ENCODE data around the gene RXFP1.

RXFP1 gene

GRCh38 chr4:158572608-158573007, 50.9 kb downstream of the RXFP1 start:
- Histone ChIP-seq H3K9me3 (ENCODE audit: insufficient read depth, low read depth, low read length) (no peaks in the 10 kb centered on the region), H3F3A (ENCODE audit: low read depth) (no peaks in the 10 kb centered on the region), H3K9me2 (replicated peaks; ENCODE audit: low read depth, low read length) (no peaks in the 10 kb centered on the region), H3K9ac (ENCODE audit: low read depth, low read length, poor library complexity, severe bottlenecking) (no peak overlapping the region), H3K4me1 (ENCODE audit: insufficient read depth, low read length, poor library complexity, severe bottlenecking) (no peaks in the 10 kb centered on the region), H3K36me3 (ENCODE audit: insufficient read depth, low read length) (no peaks in the 10 kb centered on the region), H3K4me2 (ENCODE audit: low read depth, low read length, poor library complexity, severe bottlenecking) (no peak overlapping the region), H3K79me2 (ENCODE audit: insufficient read depth, low read length) (no peaks in the 10 kb centered on the region), H3K4me3 (ENCODE audit: low read length, poor library complexity, severe bottlenecking) (no peak overlapping the region), H4K20me1 (ENCODE audit: insufficient read depth, low read length, poor library complexity, severe bottlenecking) (no peaks in the 10 kb centered on the region), H3K27me3 (ENCODE audit: insufficient read depth, low read length, poor library complexity, severe bottlenecking) (no peaks in the 10 kb centered on the region), H2AFZ (ENCODE audit: low read length) (no peak overlapping the region)
- TF ChIP-seq EZH2phosphoT487 (IDR thresholded peaks at IDR 0.05; ENCODE audit: borderline replicate concordance) (no peak), CTCF (conservative IDR thresholded peaks at IDR 0.05; ENCODE audit: low read length) (no peak)

DNA sequence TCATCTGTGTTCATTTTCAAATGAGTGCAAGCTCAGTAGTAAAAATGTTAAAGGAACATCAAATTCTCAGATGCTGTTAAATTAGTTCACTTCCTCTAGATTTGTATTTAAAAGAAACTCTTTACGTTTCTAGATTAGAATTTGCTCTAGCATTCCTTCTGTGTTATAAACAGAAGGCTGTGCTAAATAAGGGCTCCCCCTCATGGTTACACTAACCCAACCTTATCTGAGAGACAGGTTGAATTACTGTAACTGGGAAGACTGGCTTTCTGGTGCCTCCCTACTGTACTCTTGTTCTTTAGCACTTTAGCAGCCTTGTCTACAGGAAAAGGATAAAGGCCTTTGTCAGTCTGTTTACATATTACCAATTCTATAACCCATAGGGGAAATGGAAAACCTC, 56.8 kb downstream of the RXFP1 start:
- Histone ChIP-seq H3K36me3 (ENCODE audit: insufficient read depth, low read length) (no peaks in the 10 kb centered on the region), H4K20me1 (ENCODE audit: insufficient read depth, low read length, poor library complexity, severe bottlenecking) (no peaks in the 10 kb centered on the region), H3K9me2 (replicated peaks; ENCODE audit: low read depth, low read length) (no peaks in the 10 kb centered on the region), H3K4me2 (ENCODE audit: low read depth, low read length, poor library complexity, severe bottlenecking) (no peak overlapping the region), H3K4me1 (ENCODE audit: insufficient read depth, low read length, poor library complexity, severe bottlenecking) (no peaks in the 10 kb centered on the region), H3K4me3 (ENCODE audit: low read length, poor library complexity, severe bottlenecking) (no peak overlapping the region), H3F3A (ENCODE audit: low read depth) (no peaks in the 10 kb centered on the region), H3K9me3 (ENCODE audit: insufficient read depth, low read depth, low read length) (no peaks in the 10 kb centered on the region), H3K27me3 (ENCODE audit: insufficient read depth, low read length, poor library complexity, severe bottlenecking) (no peaks in the 10 kb centered on the region), H2AFZ (ENCODE audit: low read length) (peak overlapping the region; percentile 24; the same call in 1 of the 2 replicates), H3K9ac (ENCODE audit: low read depth, low read length, poor library complexity, severe bottlenecking) (no peak overlapping the region), H3K79me2 (ENCODE audit: insufficient read depth, low read length) (no peaks in the 10 kb centered on the region)
- TF ChIP-seq CTCF (conservative IDR thresholded peaks at IDR 0.05; ENCODE audit: low read length) (peak; percentile 49), EZH2phosphoT487 (IDR thresholded peaks at IDR 0.05; ENCODE audit: borderline replicate concordance) (no peak)

- no peak overlapping the region for H3K4me2 ChIP-seq (ENCODE audit: low read depth, low read length, poor library complexity, severe bottlenecking)
- no peak for TF ChIP-seq CTCF (conservative IDR thresholded peaks at IDR 0.05; ENCODE audit: low read length)
- no peak for TF ChIP-seq EZH2phosphoT487 (IDR thresholded peaks at IDR 0.05; ENCODE audit: borderline replicate concordance)
- H3K9me3 ChIP-seq (ENCODE audit: insufficient read depth, low read depth, low read length): no peaks in the 10 kb centered on the region
- H3F3A ChIP-seq (ENCODE audit: low read depth): no peaks in the 10 kb centered on the region
- H3K4me1 ChIP-seq (ENCODE audit: insufficient read depth, low read length, poor library complexity, severe bottlenecking): no peaks in the 10 kb centered on the region
- no peaks in the 10 kb centered on the region for H3K79me2 ChIP-seq (ENCODE audit: insufficient read depth, low read length)
- no peaks in the 10 kb centered on the region for H4K20me1 ChIP-seq (ENCODE audit: insufficient read depth, low read length, poor library complexity, severe bottlenecking)
- no peak overlapping the region for H3K4me3 ChIP-seq (ENCODE audit: low read length, poor library complexity, severe bottlenecking)
- no peaks in the 10 kb centered on the region for H3K36me3 ChIP-seq (ENCODE audit: insufficient read depth, low read length)
- H3K9ac ChIP-seq (ENCODE audit: low read depth, low read length, poor library complexity, severe bottlenecking): no peak overlapping the region
- no peak overlapping the region for H2AFZ ChIP-seq (ENCODE audit: low read length)
- no peaks in the 10 kb centered on the region for H3K9me2 ChIP-seq (replicated peaks; ENCODE audit: low read depth, low read length)
- no peaks in the 10 kb centered on the region for H3K27me3 ChIP-seq (ENCODE audit: insufficient read depth, low read length, poor library complexity, severe bottlenecking)
Measured at GRCh38 chr4:158580064-158580463, 58.4 kb downstream of the RXFP1 start.

Measured in Loucy (cell line).